ELF-1 (cell line): ENCODE results near the gene SIX5.
A peak's percentile ranks its signal among the peaks of the same experiment; 100 is the strongest.
"Not testable (repeated sequence)": the region's sequence is repeated elsewhere in the genome, so short reads cannot be mapped to it uniquely, and the experiment has no call there.

Experiments used
- DNase-seq: peaks from one replicate; pipeline ENCODE4 v3.0.0-alpha.2; 2016; ENCODE audit warnings: low read depth, low spot score

The SIX5 gene

DNA sequence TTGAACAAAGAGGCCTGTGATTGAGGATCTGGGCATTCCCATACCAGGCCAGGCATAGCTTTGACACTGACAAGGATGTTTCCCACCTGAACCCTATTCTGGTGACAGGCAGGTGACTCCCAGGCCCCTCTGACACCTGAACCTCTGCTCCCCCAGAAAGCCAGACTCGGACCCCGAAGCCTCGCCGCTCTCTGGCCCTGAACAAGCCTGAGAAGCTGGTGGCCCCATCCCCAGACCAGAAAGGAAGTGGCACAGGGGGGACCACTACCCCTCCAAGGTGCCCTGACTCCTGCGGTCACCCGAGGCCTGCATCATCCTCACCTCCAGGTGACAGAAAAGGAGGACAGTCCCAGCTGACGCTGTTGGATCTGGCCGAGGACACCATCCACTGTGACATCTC is 14.7 kb downstream of the SIX5 start:
- no peak for DNase-seq

DNA sequence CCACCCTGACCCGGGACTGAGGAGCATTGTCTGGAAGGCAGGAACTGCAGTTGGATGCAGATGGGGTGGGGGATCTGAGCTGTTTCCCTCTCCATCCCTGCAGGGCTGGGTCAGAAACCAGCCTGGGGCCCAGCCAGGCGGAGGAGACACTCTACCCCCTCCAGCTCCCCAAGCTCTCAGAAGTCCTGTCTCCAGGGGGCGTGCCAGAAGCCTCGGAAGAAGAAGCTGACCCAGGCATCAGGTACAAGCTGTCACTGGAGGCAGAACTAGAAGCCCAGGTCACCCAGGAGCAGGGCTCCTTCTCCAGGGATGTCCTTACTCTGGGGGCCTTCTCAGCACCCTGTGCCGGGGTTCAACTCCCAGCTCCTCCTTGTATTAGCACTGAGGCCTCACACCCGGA is 15.5 kb downstream of the SIX5 start:
- peak; percentile 65 for DNase-seq

DNA sequence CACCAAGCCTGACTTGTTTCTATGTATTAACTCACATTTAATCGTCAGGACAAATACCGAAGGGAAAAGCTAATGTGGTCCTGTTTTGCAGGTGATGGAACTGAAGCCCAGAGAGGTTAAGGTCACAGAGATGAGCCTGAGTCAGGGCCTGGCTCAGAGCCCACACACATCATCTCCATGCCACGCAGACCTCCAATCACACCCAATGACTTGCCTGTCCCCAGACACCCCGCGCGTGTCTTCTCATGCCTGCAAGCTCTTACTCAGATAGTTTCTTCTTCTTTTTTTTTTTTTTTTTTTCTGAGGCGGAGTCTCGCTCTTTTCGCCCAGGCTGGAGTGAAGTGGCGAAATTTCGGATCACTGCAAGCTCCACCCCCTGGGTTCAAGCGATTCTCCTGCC is 16.4 kb downstream of the SIX5 start:
- DNase-seq = no peak

DNA sequence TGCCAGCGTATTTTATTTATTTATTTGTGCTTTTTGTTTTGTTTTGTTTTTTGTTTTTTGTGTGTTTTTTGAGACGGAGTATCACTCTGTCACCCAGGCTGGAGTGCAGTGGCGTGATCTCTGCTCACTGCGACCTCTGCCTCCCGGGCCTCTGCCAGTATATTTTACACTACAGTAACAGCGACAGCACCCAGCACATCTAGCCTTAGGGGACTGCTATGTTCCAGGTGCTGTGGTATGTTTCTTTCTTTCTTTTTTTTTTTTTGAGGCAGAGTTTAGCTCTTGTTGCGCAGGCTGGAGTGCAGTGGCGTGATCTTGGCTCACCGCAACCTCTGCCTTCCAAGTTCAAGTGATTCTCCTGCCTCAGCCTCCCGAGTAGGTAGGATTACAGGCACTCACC is 17.6 kb downstream of the SIX5 start:
- DNase-seq = not testable (repeated sequence)

DNA sequence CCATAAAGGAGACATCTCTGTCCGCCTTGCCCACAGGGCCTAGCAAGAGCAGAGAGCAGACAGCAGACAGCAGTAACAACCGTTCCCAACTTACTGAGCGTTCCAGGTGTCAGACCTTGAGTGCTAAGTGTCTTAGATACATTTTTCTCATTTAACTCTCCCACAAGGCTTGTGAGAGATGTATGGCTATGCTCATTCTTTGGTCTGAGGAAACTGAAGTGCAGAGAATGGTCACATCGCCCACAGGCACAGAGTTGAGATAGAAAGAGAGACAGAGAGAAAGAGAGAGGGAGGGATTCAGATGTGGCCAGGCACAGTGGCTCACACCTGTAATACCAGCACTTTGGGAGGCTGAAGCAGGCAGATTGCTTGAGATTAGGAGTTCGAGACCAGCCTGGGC is 21.5 kb downstream of the SIX5 start:
- DNase-seq = no peak

DNA sequence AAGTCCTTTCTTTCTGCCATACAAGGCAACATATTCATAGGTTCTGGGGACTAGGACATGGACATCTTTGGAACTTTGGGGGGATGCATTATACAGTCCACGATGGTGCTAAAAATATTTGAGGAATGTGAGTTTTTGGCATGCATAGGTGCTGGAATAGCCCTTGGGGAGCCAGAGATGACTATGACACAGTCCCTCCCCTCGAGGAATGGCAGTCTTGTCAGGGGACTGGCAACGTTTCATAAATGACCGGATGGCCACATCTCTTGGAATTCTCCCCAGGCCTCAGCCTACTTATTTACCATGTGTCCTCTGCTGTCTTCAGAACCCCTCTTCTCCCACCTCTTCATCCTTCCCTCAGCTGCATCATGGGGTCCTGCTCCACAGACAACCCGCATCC is 22.2 kb downstream of the SIX5 start:
- no peak for DNase-seq

DNA sequence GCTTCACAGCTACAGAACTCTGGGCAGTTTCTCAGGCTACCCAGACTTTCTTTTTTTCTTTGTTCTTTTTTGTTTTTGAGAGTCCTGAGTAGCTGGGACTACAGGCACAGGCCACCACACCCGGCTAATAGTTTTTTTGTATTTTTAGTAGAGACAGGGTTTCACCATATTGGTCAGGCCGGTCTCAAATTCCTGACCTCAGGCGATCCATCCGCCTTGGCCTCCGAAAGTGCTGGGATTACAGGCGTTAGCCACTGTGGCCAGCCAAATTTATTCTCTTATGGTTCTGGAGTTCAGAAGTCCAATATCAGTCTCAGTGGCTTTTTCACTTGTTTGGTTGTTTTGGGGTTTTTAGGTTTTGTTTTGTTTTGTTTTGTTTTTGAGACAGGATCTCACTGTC is 23.4 kb downstream of the SIX5 start:
- no peak for DNase-seq

DNA sequence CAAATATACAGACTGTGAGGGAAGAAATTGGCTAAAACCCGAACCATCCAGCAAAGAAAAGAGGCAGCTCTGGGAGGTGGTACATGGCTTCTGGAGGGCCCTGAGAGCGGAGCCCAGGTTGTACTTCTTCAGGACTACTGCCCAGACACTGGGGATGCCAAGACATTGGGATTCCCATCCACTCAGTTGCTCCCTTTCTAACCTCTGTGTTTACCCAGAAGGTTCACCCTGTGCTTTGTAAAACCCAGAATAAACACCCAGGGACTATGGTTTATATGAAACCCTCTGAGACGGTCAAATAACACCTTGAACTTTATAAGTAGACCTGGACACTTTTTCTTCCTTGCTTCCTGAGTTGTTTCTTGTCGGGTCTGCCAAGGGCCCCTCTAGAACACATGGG is 26.1 kb downstream of the SIX5 start:
- DNase-seq = no peak

DNA sequence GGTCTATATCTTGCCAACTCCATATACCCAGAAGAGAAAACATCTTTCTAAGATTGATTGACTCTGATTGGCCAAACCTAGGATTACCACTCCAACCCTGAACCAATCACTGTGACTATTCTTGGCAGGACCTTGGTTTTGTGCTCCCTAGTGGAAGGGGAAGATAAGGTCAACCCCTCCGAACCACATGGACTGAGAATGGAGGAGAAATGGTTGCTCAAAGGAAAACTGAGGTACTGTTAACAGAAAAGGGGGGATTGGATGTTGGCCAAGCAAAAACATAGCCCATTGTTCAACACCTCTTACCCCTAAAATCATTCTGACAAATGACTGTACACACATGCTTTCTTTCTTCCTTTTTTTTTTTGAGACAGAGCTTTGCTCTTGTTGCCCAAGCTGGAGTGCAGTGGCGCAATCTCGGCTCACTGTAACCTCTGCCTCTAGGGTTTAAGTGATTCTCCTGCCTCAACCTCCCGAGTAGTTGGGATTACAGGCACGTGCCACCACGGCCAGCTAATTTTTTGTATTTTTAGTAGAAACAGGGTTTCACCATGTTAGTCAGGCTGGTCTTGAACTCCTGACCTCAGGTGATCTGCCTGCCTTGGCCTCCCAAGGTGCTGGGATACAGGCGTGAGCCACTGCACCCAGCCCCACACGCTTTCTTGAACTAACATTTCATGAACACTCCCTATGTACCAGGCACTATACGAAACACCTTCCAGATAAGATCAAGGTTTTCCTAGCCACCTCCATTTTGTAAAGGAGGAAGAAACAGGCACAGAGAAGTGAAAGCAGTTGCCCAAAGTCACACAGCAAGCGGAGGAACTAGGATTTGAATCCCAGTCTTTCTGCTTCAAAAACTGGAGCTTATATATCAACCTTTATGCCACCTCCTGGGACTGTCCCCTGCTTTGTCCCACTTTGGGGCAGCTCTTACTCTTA is 29.3 kb downstream of the SIX5 start:
- no peak for DNase-seq

DNA sequence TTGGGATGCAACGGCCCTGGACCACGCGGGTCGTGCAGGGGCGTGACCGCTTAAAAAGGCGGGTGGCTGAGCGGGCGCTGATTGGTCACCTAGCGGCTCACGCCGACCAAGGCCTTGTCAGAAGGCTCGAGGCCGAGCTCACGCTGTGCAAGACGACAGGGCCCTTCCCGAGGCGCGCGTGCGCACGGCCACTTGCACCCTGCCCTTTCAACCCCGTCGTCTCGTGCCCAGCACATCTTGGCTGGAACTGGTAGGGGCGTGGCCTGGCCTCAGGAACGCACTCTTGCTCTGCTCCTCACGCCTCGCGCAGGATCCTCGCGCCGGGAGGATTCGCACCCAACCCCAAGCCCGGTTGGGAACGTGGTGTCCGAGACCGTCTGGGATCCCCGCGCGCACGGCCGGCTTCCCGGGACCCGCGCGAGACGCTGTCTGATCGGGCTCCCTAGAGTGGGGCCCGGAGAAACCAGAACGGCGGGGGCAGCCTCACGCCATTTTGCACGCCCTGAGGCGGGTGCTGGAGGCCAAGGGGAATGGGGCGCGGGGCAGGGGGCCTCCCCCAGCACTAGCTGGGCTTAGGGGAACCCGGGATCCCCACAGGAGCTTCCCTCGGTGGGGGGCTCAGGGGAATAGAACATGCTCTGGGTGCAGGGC is 35.8 kb downstream of the SIX5 start, which contains the start of gene MEIOSIN:
MEIOSIN (plus strand) TSS at position 280 of the 651 bp plus-strand sequence. CDS start 1,938 bp downstream, outside the sequence.
- no peak for DNase-seq

DNA sequence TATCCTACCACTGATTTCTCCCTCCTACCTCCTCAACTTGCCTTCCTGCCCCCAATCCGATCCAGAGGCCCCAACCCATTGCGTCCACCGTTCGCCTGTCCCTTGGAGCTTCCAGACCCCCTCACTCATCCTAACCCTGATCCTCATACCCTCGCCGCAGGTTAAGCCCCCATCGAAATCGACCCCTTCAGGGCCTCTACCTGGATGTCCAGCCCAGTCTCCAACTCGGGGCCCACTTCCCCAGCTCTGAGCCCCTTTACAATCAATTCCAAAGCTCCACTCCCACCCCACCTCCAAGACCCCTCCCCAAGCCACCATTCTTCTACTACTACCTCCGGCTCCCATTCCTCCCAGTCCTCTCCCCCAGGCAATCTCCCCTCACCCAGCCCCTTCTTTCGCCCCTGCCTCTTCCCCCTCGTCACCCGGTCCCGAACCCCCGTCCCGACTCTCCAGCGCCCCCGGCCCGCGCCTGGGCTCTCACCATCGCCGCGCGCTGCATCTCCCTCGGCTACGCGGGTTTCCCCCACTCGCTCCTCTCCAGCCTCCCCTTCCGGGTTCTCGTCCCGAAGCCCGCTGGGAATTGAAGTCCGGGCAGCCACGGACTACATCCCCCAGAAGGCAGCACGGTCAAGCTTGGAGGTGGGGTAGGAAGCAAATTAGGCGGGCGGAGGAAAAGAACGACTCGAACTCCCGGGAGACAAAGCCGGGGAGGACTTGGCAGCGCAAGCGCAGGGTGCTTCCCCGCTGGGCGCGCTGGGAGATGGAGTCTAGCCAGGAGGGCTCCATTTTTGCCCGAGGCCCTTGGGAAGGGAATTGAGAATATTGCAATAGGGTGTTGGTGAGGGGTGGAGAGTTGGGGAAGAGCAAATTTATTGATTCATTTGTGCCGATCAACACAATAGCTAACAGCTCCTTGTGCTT is 38.4 kb downstream of the SIX5 start, which contains the start of gene FBXO46:
FBXO46 (minus strand) TSS at position 529 of the 921 bp plus-strand sequence. CDS start 17,401 bp downstream, outside the sequence.
- DNase-seq = peak; percentile 99

DNA sequence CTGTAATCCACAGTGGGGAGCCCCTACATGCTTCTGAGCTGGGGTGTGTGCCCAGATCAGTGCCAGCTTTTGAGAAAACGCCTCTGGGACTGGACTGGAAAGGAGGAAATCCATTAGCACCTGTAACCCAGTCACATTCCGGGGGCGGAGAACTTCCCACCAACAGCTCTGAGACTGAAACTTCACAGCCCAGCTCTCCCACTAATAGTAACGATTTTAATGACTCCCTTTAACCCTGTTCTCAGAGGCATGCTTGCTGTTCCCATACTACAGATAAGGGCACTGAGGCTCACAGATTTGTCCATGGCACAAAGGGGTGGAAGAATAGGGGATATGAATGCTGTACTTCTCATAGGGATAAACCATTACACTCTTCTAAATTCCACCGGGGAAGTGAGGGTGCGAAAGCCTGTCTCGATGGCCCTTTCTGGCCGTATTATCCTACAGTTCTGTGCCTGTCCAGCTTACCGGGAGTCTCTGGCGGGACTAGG is 39.2 kb downstream of the SIX5 start:
- DNase-seq = peak; percentile 57

DNA sequence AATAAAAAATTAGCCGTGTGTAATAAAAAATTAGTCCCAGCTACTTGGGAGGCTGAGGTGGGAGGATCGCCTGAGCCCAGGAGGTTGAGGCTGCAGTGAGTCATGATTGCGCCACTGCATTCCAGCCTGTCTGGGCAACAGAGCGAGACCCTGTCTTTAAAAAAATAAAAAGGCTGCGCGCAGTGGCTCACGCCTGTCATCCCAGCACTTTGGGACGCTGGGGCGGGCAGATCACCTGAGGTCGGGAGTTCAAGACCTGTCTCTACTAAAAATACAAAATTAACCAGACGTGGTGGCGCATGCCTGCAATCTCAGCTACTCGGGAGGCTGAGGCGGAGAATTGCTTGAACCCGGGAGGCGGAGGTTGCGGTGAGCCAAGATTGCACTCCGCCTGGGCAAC is 40.4 kb downstream of the SIX5 start:
- DNase-seq = not testable (repeated sequence)

DNA sequence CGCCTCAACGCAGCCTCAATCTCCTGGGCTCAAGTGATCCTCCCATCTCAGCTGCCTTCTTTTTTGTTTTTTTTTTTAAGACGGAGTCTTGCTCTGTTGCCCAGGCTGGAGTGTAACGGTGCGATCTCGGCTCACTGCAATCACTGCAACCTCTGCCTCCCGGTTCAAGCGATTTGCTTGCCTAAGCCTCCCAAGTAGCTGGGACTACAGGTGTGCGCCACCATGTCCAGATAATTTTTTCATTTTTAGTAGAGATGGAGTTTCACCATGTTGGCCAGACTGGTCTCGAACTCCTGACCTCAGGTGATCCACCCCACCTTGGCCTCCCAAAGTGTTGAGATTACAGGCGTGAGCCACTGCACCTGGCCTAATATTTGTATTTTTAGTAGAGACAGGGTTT is 49.0 kb downstream of the SIX5 start:
- DNase-seq = not testable (repeated sequence)

DNA sequence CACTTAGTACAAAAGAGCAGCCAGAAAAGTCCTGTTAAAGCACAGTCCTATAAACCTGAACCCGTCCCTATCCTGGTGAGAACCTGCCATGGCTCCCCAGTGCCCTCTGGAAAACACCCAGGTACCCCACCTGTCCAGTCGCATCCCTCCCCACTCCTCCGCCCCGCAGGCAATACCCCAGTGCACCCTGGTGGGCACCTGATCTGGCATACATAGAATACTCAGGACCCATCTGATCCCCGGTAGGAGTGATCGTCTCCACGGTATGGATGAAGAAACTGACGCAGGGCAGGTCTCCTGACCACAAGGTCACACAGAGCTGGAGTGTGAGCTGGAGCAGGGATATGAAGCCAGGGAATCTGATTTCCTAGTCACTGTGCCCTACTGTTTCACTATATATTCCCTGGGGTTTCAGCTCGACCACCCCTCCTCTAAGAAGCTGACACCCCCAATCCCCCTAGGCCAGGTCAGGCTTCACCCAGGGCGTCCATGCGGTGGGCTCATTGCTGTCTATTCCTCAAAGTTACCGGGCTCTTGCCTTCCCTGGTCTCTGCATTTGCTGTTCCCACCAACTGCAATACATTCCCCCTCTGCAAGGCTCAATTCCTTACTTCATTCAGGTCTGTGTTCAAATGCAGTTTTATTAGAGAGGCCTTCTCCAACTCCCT is 50.9 kb downstream of the SIX5 start:
- DNase-seq = no peak

DNA sequence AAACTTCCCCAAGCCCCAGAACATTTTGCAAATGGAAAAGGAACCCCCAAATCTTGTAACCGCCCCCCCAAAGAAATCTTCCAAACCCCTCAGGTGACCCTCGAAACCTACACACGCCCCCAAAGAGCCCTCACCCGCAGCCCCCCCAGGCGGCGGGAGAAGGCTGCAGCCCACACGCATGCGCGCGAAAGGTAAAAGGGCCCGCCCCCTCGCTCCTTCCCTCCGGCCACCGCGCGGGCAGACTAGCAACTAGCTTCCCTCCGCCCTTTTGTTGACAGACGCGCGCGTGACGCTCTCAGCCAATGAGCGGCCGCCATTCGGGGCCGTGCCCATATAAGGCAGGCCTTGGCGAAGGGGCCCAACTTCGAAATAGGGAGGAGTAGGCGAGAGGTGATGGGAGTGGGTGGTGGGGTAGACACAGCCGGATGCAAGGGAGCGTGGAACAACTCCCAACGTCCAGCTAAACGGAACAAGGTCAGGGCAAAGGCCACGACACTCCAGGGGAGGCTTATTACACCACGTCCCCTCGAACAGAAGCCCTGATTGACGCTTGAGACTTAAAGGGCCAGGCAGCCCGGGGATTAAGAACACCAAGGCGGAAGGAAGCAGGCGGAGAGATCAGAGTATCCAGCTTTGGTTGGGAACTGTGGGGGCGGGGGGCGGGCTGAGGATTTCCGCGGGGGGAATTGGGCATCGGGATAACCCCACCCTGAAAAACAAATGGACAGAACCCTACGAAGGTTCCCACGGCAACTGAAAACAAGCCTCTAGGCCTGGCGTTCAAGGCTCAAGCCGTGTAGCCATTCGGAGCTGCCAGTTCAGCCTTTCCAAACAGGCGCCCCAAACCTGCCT is 51.7 kb downstream of the SIX5 start:
- DNase-seq = peak; percentile 100

DNA sequence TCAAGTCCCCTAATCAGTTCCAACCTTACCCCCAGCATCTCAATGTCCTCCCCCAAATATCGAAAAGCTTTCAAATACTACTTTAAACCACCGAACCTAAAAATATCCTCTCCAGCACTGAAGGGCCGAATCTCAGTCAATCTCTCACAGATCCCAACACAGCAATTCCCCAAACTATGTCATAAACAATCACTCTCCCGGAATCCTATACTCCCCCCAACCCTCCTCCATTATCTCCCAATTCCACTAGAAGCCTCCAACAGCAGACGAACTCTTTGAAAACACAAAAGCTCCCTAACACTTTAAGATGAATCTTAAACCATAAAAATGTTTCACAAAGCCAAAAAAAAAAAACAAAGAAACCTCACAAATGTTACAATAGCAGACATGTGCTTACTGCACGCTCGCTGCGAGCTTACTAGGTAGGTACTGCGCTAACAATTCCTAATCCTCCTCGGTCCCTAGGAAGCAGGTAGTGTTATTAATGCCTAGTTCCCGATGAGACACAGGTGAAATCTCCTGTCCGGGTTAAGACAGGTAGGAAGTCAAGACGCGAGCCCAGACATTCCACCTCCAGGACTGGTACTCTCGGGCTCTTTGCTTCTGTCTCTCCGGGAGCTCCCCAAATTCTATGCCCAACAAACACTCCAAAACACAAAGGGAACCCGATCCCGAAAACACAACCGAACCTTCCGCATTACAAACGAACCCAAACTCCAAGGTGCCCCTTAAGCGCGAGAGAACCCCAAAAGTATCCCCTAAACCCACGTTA is 52.5 kb downstream of the SIX5 start:
- peak; percentile 51 for DNase-seq

DNA sequence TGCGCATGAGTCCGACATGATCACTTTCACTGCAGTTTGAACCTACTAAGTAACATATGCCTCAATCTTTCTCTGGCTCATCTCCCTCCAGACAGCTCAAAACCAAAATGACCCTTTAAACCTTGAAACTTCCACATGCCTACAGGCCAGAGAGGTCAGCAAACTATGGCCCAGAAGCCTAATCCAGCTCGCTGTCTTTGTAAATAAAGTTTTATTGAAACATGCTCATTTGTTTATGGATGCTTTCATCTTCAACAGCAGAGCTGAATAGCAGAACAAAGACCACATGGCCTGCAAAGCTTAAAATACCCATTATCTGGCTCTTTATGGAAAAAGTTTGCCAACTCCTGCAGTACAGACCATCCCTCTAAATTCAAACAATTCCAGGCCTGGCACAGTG is 53.9 kb downstream of the SIX5 start:
- DNase-seq = no peak
